Aorta (tissue), 5 donors: Measurements from ENCODE around the gene NCOR1. TPM values are rescaled to one million over a fixed set of nuclear protein-coding genes. Genes with fewer than 3 reads are reported as not detected.
A peak's percentile ranks its signal among the peaks of the same experiment; 100 is the strongest.

Experiments
- ATAC-seq: fragments of 200-7000 bp; cut with Tn5 transposase; one replicate; pipeline ENCODE4 v1.9.1; 2022; ENCODE audit warnings: moderate library complexity; ENCODE audit not compliant: low FRiP score
- DNase-seq, 2 donors: peaks; one replicate each; pipeline ENCODE4 v3.0.0-alpha.2; 2020
- H3K27ac ChIP-seq, 2 donors: one replicate each; pipeline ENCODE4 v1.5.1; 2013; ENCODE audit warnings: low read length in 2 of 2, mild to moderate bottlenecking in 2 of 2, moderate library complexity in 2 of 2, control low read depth in 1 of 2, inconsistent platforms in 1 of 2, low read depth in 1 of 2
- H3K27me3 ChIP-seq, 2 donors: one replicate each; pipeline ENCODE4 v1.6.1; 2013; ENCODE audit warnings: control low read depth in 1 of 2, low read length in 1 of 2, mild to moderate bottlenecking in 1 of 2, moderate library complexity in 1 of 2; ENCODE audit not compliant: insufficient read depth in 2 of 2, control insufficient read depth in 1 of 2
- H3K36me3 ChIP-seq, 2 donors: one replicate each; pipeline ENCODE4 v1.6.1; 2013; ENCODE audit warnings: control low read depth in 1 of 2, low read length in 1 of 2, mild to moderate bottlenecking in 1 of 2; ENCODE audit not compliant: insufficient read depth in 2 of 2, control insufficient read depth in 1 of 2
- H3K4me1 ChIP-seq, 2 donors: one replicate each; pipeline ENCODE4 v1.6.1; 2013; ENCODE audit warnings: low read length in 2 of 2, control low read depth in 1 of 2, mild to moderate bottlenecking in 1 of 2, moderate library complexity in 1 of 2; ENCODE audit not compliant: insufficient read depth in 2 of 2, control insufficient read depth in 1 of 2
- H3K4me3 ChIP-seq, 2 donors: one replicate each; pipeline ENCODE4 v1.5.1; 2013; ENCODE audit warnings: low read length in 2 of 2, control low read depth in 1 of 2, mild to moderate bottlenecking in 1 of 2
- H3K9me3 ChIP-seq: one replicate; pipeline ENCODE4 v1.6.1; 2013; ENCODE audit warnings: mild to moderate bottlenecking, low read length; ENCODE audit not compliant: control insufficient read depth
- WGBS, 2 donors: extraction: QIAGEN DNeasy Blood & Tissue Kit; methylation state at CpG; one replicate each; pipeline ENCODE4 v1.1.7; 2013; 5-methylcytosine and 5-hydroxymethylcytosine counted together
- intact Hi-C, 2 donors: fragments of 100-400 bp; cut with DNase I; formaldehyde crosslinking; loops; one replicate each; pipeline versions ENCODE4 v1.14.2 to v1.15.0; 2022
- polyA plus RNA-seq, 2 donors: library from polyadenylated mRNA; stranded (reverse); fragments of 200-250 nt; gene quantifications; one replicate each; pipeline ENCODE4 v1.2.3, GENCODE V29; 2013
- total RNA-seq, 2 donors: library from RNA; stranded (reverse); fragmentation: NEBNext Ultra II Directional; extraction: Animal tissue kit (Norgen Biotek cat#: 25700); gene quantifications; one replicate each; pipeline ENCODE4 v1.2.1, GENCODE V29; 2021
- donor health status: healthy with polysubstance abuse.
- donor health status: Bipolar disorder and iron deficiency.
- donor health status: DM: no; HTN: no; CAD: no.
- donor health status: DM: no; HTN: no; CAD: no.
- donor health status: DM: yes; HTN: yes; CAD: no.

NCOR1 gene
- total and polyA plus RNA-seq, 4 donors: 134 to 323 (median 146) TPM

GRCh38 chr17:16033729-16034349, 181.5 kb downstream of the NCOR1 start:
- H3K4me1 ChIP-seq: no peaks in the 10 kb centered on the region
- DNase-seq (no peak), ATAC-seq (no peak)
- H3K27ac ChIP-seq: no peak overlapping the region
- H3K27me3 ChIP-seq: no peaks in the 10 kb centered on the region
- no peaks in the 10 kb centered on the region for H3K9me3 ChIP-seq
- no peak overlapping the region for H3K4me3 ChIP-seq
- peaks cover 10 to 13% of the 10 kb centered on the region in 2 donors for H3K36me3 ChIP-seq
- intact Hi-C loops: no loop called here
- 94 to 95% methylated on average over 7 of the region's 7 CpGs for WGBS, 2 donors

GRCh38 chr17:16027708-16028584, 187.4 kb downstream of the NCOR1 start:
- ATAC-seq: peak; percentile 83
- peaks cover 7 to 8% of the 10 kb centered on the region in 2 donors for H3K36me3 ChIP-seq
- peak overlapping the region; percentile 21 to 60 for H3K27ac ChIP-seq
- no peak for DNase-seq
- H3K9me3 ChIP-seq: no peaks in the 10 kb centered on the region
- intact Hi-C loops: no loop called here
- H3K4me1 ChIP-seq: peaks cover 0 to 4% of the 10 kb centered on the region in 2 donors
- no peaks in the 10 kb centered on the region for H3K27me3 ChIP-seq
- WGBS, 2 donors: 60 to 67% methylated on average over 5 of the region's 5 CpGs
- no peak overlapping the region for H3K4me3 ChIP-seq

- Histone ChIP-seq H3K27me3 (no peaks in the 10 kb centered on the region), H3K27ac (no peak overlapping the region), H3K4me1 (peaks cover 0 to 4% of the 10 kb centered on the region in 2 donors), H3K36me3 (peaks cover 6 to 7% of the 10 kb centered on the region in 2 donors), H3K9me3 (no peaks in the 10 kb centered on the region), H3K4me3 (no peak overlapping the region)
- DNase-seq (no peak), ATAC-seq (no peak)
- intact Hi-C loops: no loop called here
- 89 to 91% methylated on average over 5 of the region's 5 CpGs for WGBS, 2 donors
These were observed 188.4 kb downstream of the NCOR1 start for GRCh38 chr17:16026895-16027294.

- Histone ChIP-seq H3K36me3 (peaks cover 5 to 9% of the 10 kb centered on the region in 2 donors), H3K4me3 (no peak overlapping the region), H3K27ac (no peak overlapping the region), H3K27me3 (no peaks in the 10 kb centered on the region), H3K9me3 (no peaks in the 10 kb centered on the region), H3K4me1 (peaks cover 0 to 4% of the 10 kb centered on the region in 2 donors)
- ATAC-seq: no peak
- DNase-seq: no peak
- intact Hi-C loops: no loop called here
- WGBS, 2 donors: 92 to 97% methylated on average over 1 of the region's 1 CpG
These were observed 190.1 kb downstream of the NCOR1 start for GRCh38 chr17:16025202-16025601.

GRCh38 chr17:16023881-16024280, 191.5 kb downstream of the NCOR1 start:
- Histone ChIP-seq H3K9me3 (no peaks in the 10 kb centered on the region), H3K27me3 (no peaks in the 10 kb centered on the region), H3K4me3 (no peak overlapping the region), H3K27ac (no peak overlapping the region), H3K4me1 (peaks cover 0 to 4% of the 10 kb centered on the region in 2 donors), H3K36me3 (peaks cover 5 to 9% of the 10 kb centered on the region in 2 donors)
- intact Hi-C loops: no loop called here
- DNase-seq (no peak), ATAC-seq (no peak)
- WGBS, 2 donors: 69 to 85% methylated on average over 4 of the region's 4 CpGs

- Histone ChIP-seq H3K9me3 (no peaks in the 10 kb centered on the region), H3K4me1 (no peaks in the 10 kb centered on the region), H3K4me3 (no peak overlapping the region), H3K27ac (no peak overlapping the region), H3K36me3 (peaks cover 0 to 3% of the 10 kb centered on the region in 2 donors), H3K27me3 (no peaks in the 10 kb centered on the region)
- intact Hi-C loops: no loop called here
- WGBS, 2 donors: 30 to 45% methylated on average over 1 of the region's 1 CpG
- DNase-seq: no peak
- no peak for ATAC-seq
These were observed 196.0 kb downstream of the NCOR1 start for GRCh38 chr17:16019347-16019746.

GRCh38 chr17:16013943-16014407, 201.4 kb downstream of the NCOR1 start:
- DNase-seq: no peak
- Histone ChIP-seq H3K9me3 (no peaks in the 10 kb centered on the region), H3K36me3 (no peaks in the 10 kb centered on the region), H3K27ac (no peak overlapping the region), H3K27me3 (no peaks in the 10 kb centered on the region), H3K4me1 (no peaks in the 10 kb centered on the region), H3K4me3 (no peak overlapping the region)
- ATAC-seq: no peak
- 19 to 23% methylated on average over 3 of the region's 3 CpGs for WGBS, 2 donors
- intact Hi-C loops: no loop called here

- no peaks in the 10 kb centered on the region for H3K9me3 ChIP-seq
- DNase-seq: no peak
- intact Hi-C loops: no loop called here
- H3K27ac ChIP-seq: no peak overlapping the region
- 79 to 81% methylated on average over 3 of the region's 3 CpGs for WGBS, 2 donors
- peaks cover 0 to 1% of the 10 kb centered on the region in 2 donors for H3K27me3 ChIP-seq
- no peak for ATAC-seq
- H3K4me1 ChIP-seq: peaks cover 0 to 2% of the 10 kb centered on the region in 2 donors
- no peak overlapping the region for H3K4me3 ChIP-seq
- peaks cover 6 to 21% of the 10 kb centered on the region in 2 donors for H3K36me3 ChIP-seq
These were observed 207.9 kb downstream of the NCOR1 start for GRCh38 chr17:16007439-16007838.
